A172 (cell line): ENCODE data around the gene BARX1. TPM values are rescaled to one million over a fixed set of nuclear protein-coding genes. Genes with fewer than 3 reads are reported as not detected.
"Not testable (repeated sequence)": the region's sequence is repeated elsewhere in the genome, so short reads cannot be mapped to it uniquely, and the experiment has no call there.

Source experiments
- DNase-seq: peaks from one replicate; pipeline ENCODE4 v3.0.0-alpha.2; 2015; ENCODE audit warnings: low spot score
- total RNA-seq: library from RNA; depleted of rRNA; stranded (reverse); fragments of >200 nt; shearing (Covaris generic); gene quantifications from 2 replicates; pipeline ENCODE4 v1.2.3, GENCODE V29; 2014

BARX1 gene
- total RNA-seq, 1 experiment from 2014 or later, result not detected

- DNase-seq, result no peak
These were observed 10.8 kb upstream of the BARX1 start for GRCh38 chr9:93965830-93966577.

GRCh38 chr9:93964685-93965084, 9.5 kb upstream of the BARX1 start:
- no peak for DNase-seq

GRCh38 chr9:93963969-93964368, 8.8 kb upstream of the BARX1 start:
- DNase-seq, result no peak

GRCh38 chr9:93963489-93963888, 8.3 kb upstream of the BARX1 start:
- not testable (repeated sequence) for DNase-seq

GRCh38 chr9:93962561-93963440, 7.6 kb upstream of the BARX1 start:
- DNase-seq, result peak; percentile 93

GRCh38 chr9:93962017-93962416, 6.9 kb upstream of the BARX1 start:
- peak; percentile 30 for DNase-seq

- no peak for DNase-seq
These were observed 6.1 kb upstream of the BARX1 start for GRCh38 chr9:93960971-93961841.

- DNase-seq, result no peak
These were observed 5.2 kb upstream of the BARX1 start for GRCh38 chr9:93960221-93960970.

GRCh38 chr9:93959739-93960154, 4.6 kb upstream of the BARX1 start:
- DNase-seq, result no peak

GRCh38 chr9:93958819-93959682, 3.9 kb upstream of the BARX1 start:
- no peak for DNase-seq

GRCh38 chr9:93958121-93958818, 3.1 kb upstream of the BARX1 start:
- DNase-seq, result no peak

- no peak for DNase-seq
These were observed 1.0 kb upstream of the BARX1 start for GRCh38 chr9:93955981-93956784.

GRCh38 chr9:93954434-93955061, 607 bp downstream of the BARX1 start:
- DNase-seq, result no peak

GRCh38 chr9:93953496-93954433, 1.4 kb downstream of the BARX1 start:
- DNase-seq, result no peak

- DNase-seq, result no peak
These were observed 2.2 kb downstream of the BARX1 start for GRCh38 chr9:93952784-93953495.

GRCh38 chr9:93952119-93952783, 2.9 kb downstream of the BARX1 start:
- no peak for DNase-seq
